HepG2 (cell line): Measurements from ENCODE around the gene MASTL. TPM values are rescaled to one million over a fixed set of nuclear protein-coding genes. Genes with fewer than 3 reads are reported as not detected.
A peak's percentile ranks its signal among the peaks of the same experiment; 100 is the strongest.

ENCODE experiments used
- ARID4A ChIP-seq: sonication (generic); formaldehyde crosslinking; IDR thresholded peaks from 2 replicates; pipeline ENCODE4 v1.5.0; 2020; ENCODE audit warnings: mild to moderate bottlenecking, missing genetic modification reagents, borderline replicate concordance
- FUBP1 ChIP-seq: sonication (generic); formaldehyde crosslinking; IDR thresholded peaks from 2 replicates; pipeline ENCODE4 v1.5.1; 2020; ENCODE audit warnings: missing genetic modification reagents, mild to moderate bottlenecking, borderline replicate concordance
- GMEB1 ChIP-seq: sonication (generic); formaldehyde crosslinking; IDR thresholded peaks from 2 replicates; pipeline ENCODE4 v1.5.1; 2020; ENCODE audit warnings: missing genetic modification reagents, mild to moderate bottlenecking, borderline replicate concordance
- THAP9 ChIP-seq: sonication (generic); formaldehyde crosslinking; IDR thresholded peaks from 2 replicates; pipeline ENCODE4; 2020; ENCODE audit warnings: missing genetic modification reagents, mild to moderate bottlenecking, borderline replicate concordance
- ZNF136 ChIP-seq: sonication (generic); formaldehyde crosslinking; IDR thresholded peaks from 2 replicates; pipeline ENCODE4 v1.8.1; 2022; ENCODE audit warnings: low read depth, mild to moderate bottlenecking, moderate library complexity, missing genetic modification reagents
- ZNF431 ChIP-seq: sonication (generic); formaldehyde crosslinking; IDR thresholded peaks from 2 replicates; pipeline ENCODE4 v1.9.0; 2022; ENCODE audit warnings: missing genetic modification reagents, low read depth, mild to moderate bottlenecking, borderline replicate concordance
- ZNF646 ChIP-seq: sonication (generic); formaldehyde crosslinking; IDR thresholded peaks from 2 replicates; pipeline ENCODE4 v1.9.0; 2021; ENCODE audit warnings: mild to moderate bottlenecking, missing genetic modification reagents
- polyA plus RNA-seq, 8 experiments: library from polyadenylated mRNA; depleted of rRNA in 3 of 8; stranded (reverse) in 7 of 8; unstranded in 1 of 8; fragments of >200 nt; fragmentation: Illumina TruSeq in 4 of 8; extraction: Trizol in 4 of 8; gene quantifications; 2 replicates each; pipeline versions ENCODE4 v1.2.1 to v1.2.3, GENCODE V29; 2011 to 2016; ENCODE audit warnings: low read depth in 4 of 8, missing spikeins in 1 of 8, mixed read lengths in 1 of 8; ENCODE audit not compliant: insufficient read depth in 1 of 8
- total RNA-seq, 5 experiments: library from RNA; depleted of rRNA; stranded (reverse); fragments of >200 nt; fragmentation: Illumina TruSeq; extraction: Trizol; gene quantifications; 2 replicates each; pipeline ENCODE4 v1.2.3, GENCODE V29; 2016; ENCODE audit warnings: low read depth in 1 of 5

Gene MASTL
- total and polyA plus RNA-seq, 2 of the 13 experiments (the other 11 are each of a cell fraction or from before 2014, with no cell fraction given), result 6.0 to 18.0 TPM

GRCh38 chr10:27155066-27155754, at the start of gene MASTL (continued):
- TF ChIP-seq ZNF431 (CRISPR knock-in tag) (no peak), ARID4A (peak; percentile 83; the same call in 1 of the 2 replicates), ZNF136 (CRISPR knock-in tag) (0 out of 2 replicates have a peak, but pooled peaks have one; percentile 53), GMEB1 (CRISPR knock-in tag) (peak; percentile 99), THAP9 (CRISPR knock-in tag) (no peak), ZNF646 (CRISPR knock-in tag) (no peak), FUBP1 (CRISPR knock-in tag) (no peak)
